Effector memory CD4-positive, alpha-beta T cell (primary cell): ENCODE results near the gene NEUROG3.
"Not testable (repeated sequence)": the region's sequence is repeated elsewhere in the genome, so short reads cannot be mapped to it uniquely, and the experiment has no call there.

Source experiments
- DNase-seq, 3 donors: peaks; one replicate each; pipeline ENCODE4 v3.0.0-alpha.2; 2020
- H3K27ac ChIP-seq: 2 replicates; pipeline ENCODE4 v1.7.0; 2013; ENCODE audit warnings: mild to moderate bottlenecking, low read length, moderate library complexity; ENCODE audit not compliant: insufficient read depth, poor library complexity, severe bottlenecking
- H3K27me3 ChIP-seq: replicated peaks from 2 replicates; pipeline ENCODE4 v1.7.0; 2013; ENCODE audit warnings: mild to moderate bottlenecking, low read length; ENCODE audit not compliant: insufficient read depth, control insufficient read depth, poor library complexity, severe bottlenecking
- H3K36me3 ChIP-seq: 2 replicates; pipeline ENCODE4 v1.7.0; 2013; ENCODE audit warnings: mild to moderate bottlenecking, low read length, moderate library complexity; ENCODE audit not compliant: control insufficient read depth, insufficient read depth
- H3K4me1 ChIP-seq: 2 replicates; pipeline ENCODE4 v1.7.0; 2013; ENCODE audit warnings: low read length, mild to moderate bottlenecking; ENCODE audit not compliant: control insufficient read depth, insufficient read depth, poor library complexity, severe bottlenecking
- H3K4me3 ChIP-seq: 2 replicates; pipeline ENCODE4 v1.7.0; 2013; ENCODE audit warnings: low read length, low read depth, mild to moderate bottlenecking; ENCODE audit not compliant: insufficient read depth, poor library complexity, severe bottlenecking
- H3K9me3 ChIP-seq: 2 replicates; pipeline ENCODE4 v1.7.0; 2013; ENCODE audit warnings: mild to moderate bottlenecking, low read length, moderate library complexity; ENCODE audit not compliant: control insufficient read depth

Gene NEUROG3

GRCh38 chr10:69554611-69555010 is 18.6 kb downstream of the NEUROG3 start:
- peaks cover 9% of the 10 kb centered on the region for H3K9me3 ChIP-seq
- no peak overlapping the region for H3K27ac ChIP-seq
- no peak overlapping the region for H3K4me3 ChIP-seq
- DNase-seq, result no peak
- no peaks in the 10 kb centered on the region for H3K36me3 ChIP-seq
- H3K4me1 ChIP-seq, result peaks cover 8% of the 10 kb centered on the region
- H3K27me3 ChIP-seq, result no peaks in the 10 kb centered on the region

GRCh38 chr10:69553328-69553727 is 19.9 kb downstream of the NEUROG3 start:
- Histone ChIP-seq H3K27me3 (no peaks in the 10 kb centered on the region), H3K4me1 (peaks cover 1% of the 10 kb centered on the region), H3K27ac (no peak overlapping the region), H3K9me3 (peaks cover 15% of the 10 kb centered on the region), H3K36me3 (no peaks in the 10 kb centered on the region), H3K4me3 (no peak overlapping the region)
- no peak for DNase-seq

- H3K36me3 ChIP-seq, result no peaks in the 10 kb centered on the region
- DNase-seq, result no peak
- H3K4me1 ChIP-seq, result no peaks in the 10 kb centered on the region
- H3K27me3 ChIP-seq, result no peaks in the 10 kb centered on the region
- peaks cover 15% of the 10 kb centered on the region for H3K9me3 ChIP-seq
- H3K27ac ChIP-seq, result no peak overlapping the region
- no peak overlapping the region for H3K4me3 ChIP-seq
Measured at GRCh38 chr10:69552268-69552667, 21.0 kb downstream of the NEUROG3 start.

- Histone ChIP-seq H3K27ac (no peak overlapping the region), H3K4me3 (no peak overlapping the region), H3K27me3 (no peaks in the 10 kb centered on the region), H3K36me3 (no peaks in the 10 kb centered on the region), H3K4me1 (no peaks in the 10 kb centered on the region), H3K9me3 (peaks cover 15% of the 10 kb centered on the region)
- DNase-seq, result no peak
Measured at GRCh38 chr10:69549959-69550358, 23.3 kb downstream of the NEUROG3 start.

GRCh38 chr10:69541463-69541862 is 31.8 kb downstream of the NEUROG3 start:
- Histone ChIP-seq H3K27me3 (no peaks in the 10 kb centered on the region), H3K4me3 (no peak overlapping the region), H3K27ac (no peak overlapping the region), H3K36me3 (no peaks in the 10 kb centered on the region), H3K9me3 (no peaks in the 10 kb centered on the region), H3K4me1 (no peaks in the 10 kb centered on the region)
- no peak for DNase-seq

- Histone ChIP-seq H3K36me3 (no peaks in the 10 kb centered on the region), H3K27ac (no peak overlapping the region), H3K9me3 (no peaks in the 10 kb centered on the region), H3K4me1 (no peaks in the 10 kb centered on the region), H3K27me3 (no peaks in the 10 kb centered on the region), H3K4me3 (no peak overlapping the region)
- DNase-seq, result no peak
Measured at GRCh38 chr10:69538461-69538860, 34.8 kb downstream of the NEUROG3 start.

- Histone ChIP-seq H3K4me1 (no peaks in the 10 kb centered on the region), H3K9me3 (no peaks in the 10 kb centered on the region), H3K36me3 (no peaks in the 10 kb centered on the region), H3K27ac (no peak overlapping the region), H3K27me3 (no peaks in the 10 kb centered on the region), H3K4me3 (no peak overlapping the region)
- no peak for DNase-seq
Measured at GRCh38 chr10:69537449-69537848, 35.8 kb downstream of the NEUROG3 start.

- H3K27ac ChIP-seq, H3K4me1 ChIP-seq, H3K4me3 ChIP-seq, H3K9me3 ChIP-seq, H3K36me3 ChIP-seq, H3K27me3 ChIP-seq, DNase-seq: not testable (repeated sequence)
Measured at GRCh38 chr10:69536521-69536920, 36.7 kb downstream of the NEUROG3 start.

GRCh38 chr10:69533658-69534057 is 39.6 kb downstream of the NEUROG3 start:
- DNase-seq, result no peak

GRCh38 chr10:69527961-69528360 is 45.3 kb downstream of the NEUROG3 start:
- no peak for DNase-seq
- H3K27ac ChIP-seq, result no peak overlapping the region
- no peaks in the 10 kb centered on the region for H3K9me3 ChIP-seq
- no peak overlapping the region for H3K4me3 ChIP-seq
- no peaks in the 10 kb centered on the region for H3K4me1 ChIP-seq
- H3K27me3 ChIP-seq, result no peaks in the 10 kb centered on the region
- H3K36me3 ChIP-seq, result no peaks in the 10 kb centered on the region

More at GRCh38 chr10:69533658-69534057, 39.6 kb downstream of the NEUROG3 start:
- H3K9me3 ChIP-seq, result no peaks in the 10 kb centered on the region
- H3K36me3 ChIP-seq, result no peaks in the 10 kb centered on the region
- H3K27me3 ChIP-seq, result no peaks in the 10 kb centered on the region
- no peak overlapping the region for H3K27ac ChIP-seq
- no peak overlapping the region for H3K4me3 ChIP-seq
- H3K4me1 ChIP-seq, result no peaks in the 10 kb centered on the region
